Erythroblast (primary cell): Measurements from ENCODE around the gene SOCS6.

ENCODE experiments used
- DNase-seq, 2 experiments: peaks; one replicate each; lab custom pipeline; 2025; lab: John Stamatoyannopoulos, UW
- GATA1 ChIP-seq: IDR thresholded peaks from 2 replicates; pipeline ENCODE4 v1.6.1; 2011; ENCODE audit warnings: low read depth, mild to moderate bottlenecking, control low read depth, low read length, moderate library complexity
- POLR2A ChIP-seq: IDR thresholded peaks from 2 replicates; pipeline ENCODE4 v1.6.1; 2011; ENCODE audit warnings: mild to moderate bottlenecking, low read length

SOCS6 gene

DNA sequence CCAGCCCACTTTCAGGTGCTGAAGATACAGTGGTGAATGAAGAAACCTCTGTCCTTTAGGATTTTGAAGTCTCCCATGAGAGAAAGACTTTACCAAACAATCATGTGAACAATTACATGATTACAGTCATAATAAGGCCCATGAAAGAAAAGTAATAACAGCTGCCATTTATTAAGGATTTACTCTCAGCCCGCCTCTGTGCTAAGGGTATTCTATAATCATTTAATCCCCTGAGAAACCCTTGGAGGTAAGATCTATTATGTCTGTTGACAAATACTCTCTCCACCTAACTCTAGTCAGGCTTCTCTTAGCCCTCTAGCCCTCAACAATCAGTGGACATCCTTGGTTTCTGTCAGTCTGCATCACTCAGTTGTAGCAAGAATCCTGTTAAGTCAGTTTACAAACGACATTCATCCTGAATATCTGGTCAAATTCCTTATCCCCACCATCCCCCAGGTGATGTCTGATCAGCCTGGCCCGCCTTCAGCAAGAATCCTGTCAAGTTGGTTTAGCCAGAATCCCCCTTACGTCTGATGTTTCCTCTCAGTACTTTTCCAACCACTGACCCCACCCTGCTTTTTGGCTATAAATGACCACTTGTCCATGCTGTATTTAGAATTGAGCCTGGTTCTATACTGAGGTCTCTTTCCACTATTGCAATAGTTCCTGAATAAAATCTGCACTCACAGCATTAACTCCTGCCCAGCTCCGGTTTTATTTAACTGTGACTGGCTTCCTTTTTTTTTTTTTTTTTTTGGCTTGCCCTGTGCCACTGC, 12.2 kb upstream of the SOCS6 start:
- DNase-seq = no peak
- TF ChIP-seq GATA1 (no peak), POLR2A (no peak)

DNA sequence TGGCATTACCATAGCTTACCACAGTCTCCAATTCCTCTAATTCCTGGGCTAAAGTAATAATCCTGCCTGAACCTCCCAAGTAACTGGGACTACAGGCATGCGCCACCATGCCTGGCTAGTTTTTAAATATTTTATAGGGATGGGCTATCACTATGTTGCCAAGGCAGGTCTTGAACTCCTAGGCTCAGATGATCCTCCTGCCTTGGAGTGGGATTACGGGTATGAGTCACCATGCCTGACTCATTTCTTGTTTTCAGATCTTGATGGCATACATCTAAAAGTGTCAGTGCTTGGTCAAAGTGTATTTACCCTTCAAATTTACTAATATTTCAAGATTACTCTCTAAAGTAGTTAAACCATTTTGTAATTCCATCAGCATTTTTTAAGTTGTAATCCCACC, 9.4 kb upstream of the SOCS6 start:
- DNase-seq = peak in 1 of 2 experiments; percentile 34
- TF ChIP-seq GATA1 (no peak), POLR2A (no peak)

DNA sequence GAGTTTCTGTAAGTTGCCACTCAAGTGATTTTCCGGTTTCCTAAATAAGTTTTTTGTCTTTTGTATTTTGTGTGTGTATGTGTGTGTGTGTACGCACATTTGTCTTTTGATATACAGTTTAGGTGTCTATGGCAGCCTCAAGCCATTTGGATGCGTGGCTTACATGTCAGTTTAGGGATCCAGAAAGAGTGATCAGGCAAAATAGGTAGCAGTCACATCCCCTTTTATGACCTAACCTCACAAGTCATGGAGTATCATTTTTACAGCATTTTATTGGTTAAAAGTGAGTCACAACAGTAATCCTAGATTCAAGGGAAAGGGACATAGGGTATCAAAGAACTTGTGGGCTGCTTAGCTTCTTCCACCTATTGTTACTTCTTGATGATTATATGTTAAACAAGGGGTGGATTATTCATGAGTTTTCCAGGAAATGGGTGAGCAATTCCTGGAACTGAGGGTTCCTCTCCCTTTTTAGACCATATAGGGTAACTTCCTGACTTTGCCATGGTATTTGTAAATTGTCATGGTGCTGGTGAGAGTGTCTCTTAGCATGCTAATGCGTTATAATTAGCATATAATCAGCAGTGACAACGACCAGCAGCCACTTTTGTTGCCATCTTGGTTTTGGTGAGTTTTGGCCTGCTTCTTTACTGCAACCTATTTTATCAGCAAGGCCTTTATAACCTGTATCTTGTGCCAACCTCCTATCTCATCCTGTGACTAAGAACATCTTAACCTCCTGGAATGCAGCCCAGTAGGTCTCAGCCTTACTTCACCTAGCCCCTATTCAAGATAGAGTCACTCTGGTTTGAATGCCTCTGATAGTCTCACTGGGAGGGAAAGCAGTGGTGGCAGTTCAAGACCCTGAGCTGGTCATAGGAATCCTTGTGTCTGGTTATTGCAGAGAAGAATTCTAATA, 8.6 kb upstream of the SOCS6 start:
- DNase-seq = peak; percentile 70 to 91
- TF ChIP-seq GATA1 = no peak

DNA sequence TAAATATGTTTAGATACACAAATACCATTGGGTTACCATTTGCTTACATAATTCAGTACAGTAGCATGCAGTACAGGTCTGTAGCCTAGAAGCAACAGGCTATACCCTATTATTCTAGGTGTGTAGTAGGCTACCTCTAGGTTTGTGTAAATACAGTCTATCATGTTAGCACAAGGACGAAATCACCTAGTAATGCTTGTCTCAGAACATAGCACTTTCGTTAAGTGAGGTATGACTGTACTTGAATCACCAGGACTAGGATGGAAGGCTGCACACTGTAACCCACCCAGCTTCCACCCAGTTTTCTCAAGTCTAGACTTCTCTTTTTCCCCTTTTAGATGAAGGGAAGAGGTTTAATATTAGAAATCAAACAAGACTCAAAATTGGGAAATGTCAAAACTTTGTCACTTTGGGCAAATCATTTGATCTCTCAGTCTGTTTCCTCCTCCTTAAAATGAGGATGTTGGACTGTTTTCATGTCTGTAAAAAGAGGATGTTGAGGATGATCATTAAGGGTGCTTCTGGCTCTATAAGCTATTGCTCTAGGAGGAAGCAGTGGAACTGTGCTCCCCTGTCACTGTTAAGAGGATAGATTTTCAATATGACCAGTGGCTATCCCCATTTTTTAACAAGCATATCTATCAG, 3.7 kb upstream of the SOCS6 start:
- DNase-seq = no peak
- TF ChIP-seq POLR2A (no peak), GATA1 (no peak)

DNA sequence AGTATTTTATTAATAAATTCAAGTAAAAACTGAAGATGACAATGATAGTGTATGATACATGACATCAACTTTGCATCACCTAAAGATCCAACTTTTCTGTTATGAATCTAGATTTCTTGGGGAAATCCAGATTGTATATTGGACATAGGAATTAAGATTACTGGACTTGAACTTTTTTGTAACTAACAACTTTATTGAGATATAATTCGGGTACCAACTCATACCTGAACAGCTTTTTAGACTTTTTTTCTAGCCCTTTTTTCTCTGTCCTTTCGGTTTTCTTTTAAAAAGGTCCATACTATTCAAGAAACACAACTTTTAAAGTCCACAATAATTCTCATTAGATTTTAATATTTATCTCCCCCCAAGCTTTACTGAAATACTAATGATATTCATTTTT, 1.1 kb upstream of the SOCS6 start:
- TF ChIP-seq GATA1 (no peak), POLR2A (no peak)
- DNase-seq = no peak

DNA sequence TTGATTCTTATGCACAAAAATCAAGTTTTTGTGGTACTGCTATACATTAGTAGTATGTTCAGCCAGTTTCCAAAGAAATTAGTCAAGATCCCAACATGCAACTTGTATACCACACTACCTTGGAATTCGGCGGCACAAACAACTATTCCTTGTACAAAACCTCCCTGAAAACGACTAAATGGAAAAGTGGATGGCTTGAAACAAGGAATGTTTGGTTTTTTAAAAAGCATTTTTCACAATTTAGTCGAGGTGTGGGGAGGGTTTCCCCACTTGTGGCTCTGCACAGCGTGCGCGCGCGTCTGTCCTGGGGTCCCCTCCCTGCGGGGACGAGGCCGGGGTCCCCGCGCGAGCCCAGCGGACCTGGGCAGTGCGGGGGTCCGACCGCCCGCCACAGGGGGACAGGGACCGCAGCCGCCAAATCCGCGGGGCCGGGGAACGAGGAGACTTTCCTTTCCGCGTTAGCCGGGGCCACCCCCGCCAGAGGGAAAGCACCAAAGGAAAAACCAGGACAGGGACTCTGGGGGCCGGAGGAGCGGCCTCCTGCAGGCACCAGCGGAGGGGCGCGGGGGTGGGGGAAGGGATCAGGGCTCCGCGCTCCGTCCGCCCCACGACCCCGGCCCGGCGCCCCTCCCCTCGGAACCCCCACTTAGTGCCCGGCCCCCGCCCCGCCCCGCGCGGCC, 534 bp upstream of the SOCS6 start:
- no peak for TF ChIP-seq POLR2A
- no peak for TF ChIP-seq GATA1
- peak; percentile 56 to 57 for DNase-seq

DNA sequence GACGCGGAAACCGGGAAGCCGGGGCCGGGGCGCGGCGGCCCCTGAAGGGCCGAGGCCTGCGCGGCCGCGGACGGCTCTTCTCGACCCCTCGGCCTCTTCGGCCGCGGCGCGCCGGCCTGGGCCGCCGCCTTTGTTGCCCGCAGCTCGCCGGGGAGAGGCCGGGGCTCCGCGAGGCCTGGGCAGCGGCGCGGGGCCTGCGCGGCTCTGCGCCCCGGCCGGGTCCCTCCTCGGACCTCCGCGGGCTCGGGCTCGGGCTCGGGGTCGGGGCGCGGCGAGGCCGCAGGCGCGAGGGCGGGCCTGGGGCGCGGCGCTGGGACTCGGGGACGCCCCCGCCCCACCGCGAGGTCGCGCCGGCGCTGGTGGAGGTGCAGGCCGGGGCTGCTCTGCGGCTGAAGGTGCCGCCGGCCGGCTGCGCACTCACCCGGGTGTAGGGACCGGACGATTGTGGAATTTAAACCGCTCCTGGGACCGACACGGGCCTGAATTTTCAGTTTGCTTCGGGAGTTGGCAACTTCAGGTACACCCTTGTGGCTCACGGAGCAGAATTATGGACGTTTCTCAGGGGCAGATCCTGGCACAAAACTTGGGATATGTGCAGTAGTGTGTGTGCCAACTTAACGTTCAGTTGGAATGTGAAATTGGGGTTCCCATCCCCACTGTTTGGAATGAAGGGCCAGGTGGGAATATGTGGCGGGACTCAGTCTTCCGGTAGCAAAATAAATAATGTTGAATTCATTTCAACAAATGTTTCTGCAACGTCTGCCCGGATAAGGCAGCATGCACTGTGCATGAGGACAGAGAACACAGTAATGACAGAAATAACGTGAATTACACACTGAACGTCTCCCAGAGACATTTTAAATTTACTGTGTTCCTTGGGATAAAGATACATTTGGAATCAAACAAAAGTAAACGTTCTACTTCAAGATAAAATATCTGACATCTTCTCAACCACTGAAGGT, 787 bp downstream of the SOCS6 start:
- TF ChIP-seq POLR2A = no peak
- no peak for TF ChIP-seq GATA1
- peak; percentile 72 for DNase-seq

DNA sequence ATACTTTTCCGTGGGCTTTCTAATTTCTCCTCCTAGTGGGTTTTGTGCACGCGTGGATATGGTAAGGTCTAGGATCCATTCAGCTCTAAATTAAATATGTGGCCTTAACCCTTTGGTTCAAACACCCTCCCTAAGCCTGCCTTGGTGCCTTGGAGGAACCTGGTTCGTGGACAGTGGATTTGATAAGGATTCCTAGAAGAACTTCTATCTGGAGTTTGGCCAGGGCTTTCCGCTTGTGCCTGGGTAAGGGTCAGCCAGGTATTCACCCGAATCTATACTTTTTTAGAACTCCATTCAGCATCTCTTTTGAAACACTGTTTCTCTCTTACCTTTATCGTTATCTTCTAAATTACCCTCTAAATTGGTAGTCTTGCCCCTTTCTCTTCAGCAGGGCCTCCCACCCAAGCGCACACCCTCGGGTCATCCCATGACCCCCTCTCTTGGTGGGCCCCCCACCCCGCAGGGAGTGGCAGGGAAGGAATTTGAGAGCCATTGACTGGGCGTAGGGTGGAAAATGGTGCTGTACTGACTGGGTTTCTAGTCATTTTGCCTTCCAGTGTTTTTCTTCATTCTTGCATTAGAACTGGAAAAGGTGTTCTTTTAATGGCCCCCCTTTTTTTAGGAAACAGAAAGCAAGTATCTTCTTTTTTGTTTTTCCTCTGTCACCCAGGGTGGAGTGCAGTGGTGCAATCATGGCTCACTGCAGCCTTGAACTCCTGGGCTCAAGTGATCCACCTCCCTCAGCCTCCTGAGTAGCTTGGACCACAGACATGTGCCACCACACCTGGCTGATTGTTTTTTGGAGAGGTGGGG, 1.8 kb downstream of the SOCS6 start:
- TF ChIP-seq POLR2A (no peak), GATA1 (no peak)
- peak; percentile 20 to 32 for DNase-seq

DNA sequence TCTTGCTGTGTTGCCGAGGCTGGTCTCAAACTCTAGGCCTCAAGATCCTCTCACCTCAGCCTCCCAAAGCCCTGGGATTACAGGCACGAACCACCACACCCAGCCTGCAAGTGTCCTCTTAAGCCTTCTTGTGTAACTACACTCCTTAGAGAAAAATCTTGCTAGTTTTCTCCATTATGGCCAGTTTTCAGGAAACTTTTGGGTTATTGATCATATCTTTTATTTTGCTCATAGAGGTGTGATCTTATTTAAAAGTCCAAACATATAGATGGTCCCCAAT, 2.4 kb downstream of the SOCS6 start:
- peak in 1 of 2 experiments; percentile 16 for DNase-seq
- TF ChIP-seq GATA1 (no peak), POLR2A (no peak)

DNA sequence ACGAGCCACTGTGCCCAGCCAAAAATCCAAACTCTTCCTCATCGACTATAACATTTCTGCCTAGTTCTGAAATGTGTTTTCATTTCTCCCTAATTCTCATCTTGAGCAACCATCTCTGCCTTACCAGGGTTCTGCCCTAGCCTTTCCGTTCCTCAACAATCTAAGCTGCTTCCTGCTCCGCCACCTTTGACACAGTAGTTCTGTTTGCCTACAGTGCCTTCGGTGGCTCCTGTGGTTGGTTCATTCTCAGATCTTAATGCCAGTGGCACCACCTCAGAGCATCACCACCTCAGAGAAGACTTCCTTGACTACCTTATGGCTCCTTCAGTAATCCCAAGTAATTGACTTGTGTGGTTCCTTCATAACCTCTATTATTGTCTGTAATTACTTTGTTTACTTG, 3.8 kb downstream of the SOCS6 start:
- DNase-seq = no peak
- no peak for TF ChIP-seq POLR2A

DNA sequence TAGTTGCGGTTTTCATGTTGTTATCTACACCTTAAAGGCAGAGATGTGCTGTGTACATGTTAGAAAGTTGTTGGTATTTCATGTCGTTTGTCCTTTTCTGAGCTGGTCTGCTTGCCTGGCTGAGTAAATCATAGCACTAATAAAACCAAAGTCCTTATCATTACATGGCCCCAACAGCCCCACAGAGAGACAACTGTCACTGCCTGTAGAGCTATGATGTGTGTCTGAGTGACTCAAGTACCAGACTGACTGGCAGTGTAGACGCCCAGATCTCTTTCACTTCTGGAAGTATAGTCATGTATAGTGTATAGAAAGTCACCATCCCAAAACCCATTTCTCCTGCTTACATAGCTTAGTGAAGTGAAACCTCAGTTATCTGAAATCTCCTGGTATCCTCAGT, 4.3 kb downstream of the SOCS6 start:
- peak; percentile 64 to 78 for DNase-seq
- TF ChIP-seq GATA1 = no peak
- TF ChIP-seq POLR2A = no peak
